Activated CD4-positive, alpha-beta T cell treated with anti-CD3 and anti-CD28 coated beads, Interleukin-2, amount 50 U/mL, for 48 hours (primary cell): ENCODE results near the gene NUDCD3.
"Not testable (repeated sequence)": the region's sequence is repeated elsewhere in the genome, so short reads cannot be mapped to it uniquely, and the experiment has no call there.

ENCODE experiments used
- DNase-seq, 2 experiments: peaks; one replicate each; pipeline ENCODE4 v3.0.0-alpha.2; 2020

Gene NUDCD3

GRCh38 chr7:44517175-44517574, 26.7 kb upstream of the NUDCD3 start:
- no peak for DNase-seq

- DNase-seq: no peak
Measured at GRCh38 chr7:44515590-44516268, 25.3 kb upstream of the NUDCD3 start.

GRCh38 chr7:44512736-44513135, 22.3 kb upstream of the NUDCD3 start:
- DNase-seq: no peak

DNA sequence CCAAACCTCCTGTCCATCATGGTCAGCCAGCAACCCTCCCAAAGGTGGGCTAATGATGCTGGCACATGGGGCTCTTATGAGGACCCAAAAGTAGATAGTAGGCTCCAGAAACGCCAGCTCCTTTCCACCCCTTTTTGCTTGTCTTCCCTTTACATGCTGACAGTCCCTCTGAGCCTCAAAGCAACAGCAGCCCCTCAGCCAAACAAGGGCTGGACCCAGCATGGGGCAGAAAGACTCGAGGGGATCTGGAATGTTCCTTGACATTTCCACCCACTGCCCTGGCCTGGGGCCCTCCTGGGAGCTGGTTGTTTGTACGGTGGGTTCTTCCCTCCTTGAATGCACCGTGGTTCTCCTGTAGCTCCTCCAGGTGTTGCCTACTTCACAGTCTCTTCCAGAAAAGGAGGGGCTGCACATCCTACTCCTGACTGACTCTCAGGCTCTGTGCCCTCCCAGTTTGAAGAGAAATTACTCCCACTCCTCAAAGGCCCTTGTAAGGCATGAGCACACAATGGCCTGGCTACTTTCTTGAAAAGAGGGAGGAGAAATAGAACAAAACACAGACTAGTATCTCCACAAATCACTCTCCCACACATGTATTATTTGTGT, 21.5 kb upstream of the NUDCD3 start:
- DNase-seq: no peak

DNA sequence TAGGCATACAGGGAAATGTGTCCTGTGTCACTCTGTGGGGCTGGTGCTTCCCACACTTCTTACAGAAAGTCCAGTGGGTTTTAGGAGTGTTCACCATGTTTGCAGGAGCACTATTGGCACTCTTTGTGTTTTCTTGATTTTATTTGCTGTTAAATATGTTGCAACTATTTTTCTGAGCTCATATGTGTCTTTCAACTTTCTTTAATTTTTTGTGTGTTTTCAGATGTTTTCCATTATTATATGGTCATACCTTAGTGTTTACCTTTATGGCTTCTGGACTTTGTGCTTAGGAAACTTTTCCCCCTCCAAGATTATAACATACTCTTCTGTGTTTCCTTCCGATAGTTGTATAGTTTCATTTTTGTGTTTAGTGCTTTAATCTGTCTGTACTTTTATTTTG, 20.8 kb upstream of the NUDCD3 start:
- DNase-seq: no peak

DNA sequence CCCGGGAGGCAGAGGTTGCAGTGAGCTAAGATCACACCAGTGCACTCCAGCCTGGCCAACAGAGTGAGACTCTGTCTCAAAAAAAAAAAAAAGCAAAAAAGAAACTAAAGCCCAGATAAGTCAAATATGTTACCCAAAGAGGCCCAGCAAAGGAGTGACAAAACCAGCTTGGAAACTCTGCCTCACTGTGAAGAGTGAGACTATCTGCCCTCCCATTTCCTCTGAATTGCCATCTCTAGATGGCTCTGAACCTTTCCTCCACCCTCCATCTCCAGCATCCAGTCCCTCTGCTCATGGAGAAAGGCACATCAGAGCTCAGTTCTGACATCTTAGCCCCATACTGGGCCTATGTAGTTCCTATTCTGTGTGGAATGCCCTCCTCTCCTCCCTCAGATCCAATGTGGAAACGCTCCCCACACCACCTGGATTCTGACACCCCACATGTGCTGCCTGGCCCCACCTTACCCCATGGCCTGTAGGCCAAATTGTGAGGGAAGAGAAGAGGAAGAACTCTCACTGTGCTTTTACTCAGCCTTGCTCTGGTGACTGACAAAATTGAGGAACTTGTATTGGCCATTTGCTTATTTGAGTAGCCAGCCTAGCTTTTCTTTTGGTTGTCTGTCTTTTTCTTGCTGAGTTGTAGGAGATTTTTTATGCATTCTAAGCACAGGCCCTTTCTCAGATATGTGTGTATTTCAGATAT, 18.0 kb upstream of the NUDCD3 start:
- DNase-seq: peak in 1 of 2 experiments; percentile 8

GRCh38 chr7:44506592-44507288, 16.3 kb upstream of the NUDCD3 start:
- not testable (repeated sequence) for DNase-seq

DNA sequence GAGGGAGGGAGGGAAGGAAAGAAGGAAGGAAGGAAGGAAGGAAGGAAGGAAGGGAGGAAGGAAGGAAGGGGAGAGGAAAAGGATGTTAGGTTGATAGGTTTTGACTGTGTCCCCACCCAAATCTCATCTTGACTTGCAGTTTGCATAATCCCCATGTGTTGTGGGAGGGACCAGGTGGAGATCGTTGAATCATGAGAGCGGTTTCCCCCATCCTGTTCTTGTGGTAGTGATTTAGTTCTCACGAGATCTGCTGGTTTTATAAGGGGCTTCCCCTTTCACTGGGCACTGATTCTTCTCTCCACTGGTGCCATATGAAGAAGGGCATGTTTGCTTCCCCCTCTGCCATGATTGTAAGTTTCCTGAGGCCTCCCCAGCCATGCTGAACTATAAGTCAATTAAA, 15.1 kb upstream of the NUDCD3 start:
- no peak for DNase-seq

- no peak for DNase-seq
Measured at GRCh38 chr7:44498230-44498954, 7.9 kb upstream of the NUDCD3 start.

GRCh38 chr7:44497155-44498027, 6.9 kb upstream of the NUDCD3 start:
- no peak for DNase-seq

GRCh38 chr7:44496385-44496784, 5.9 kb upstream of the NUDCD3 start:
- DNase-seq: no peak

GRCh38 chr7:44494960-44495359, 4.5 kb upstream of the NUDCD3 start:
- no peak for DNase-seq

DNA sequence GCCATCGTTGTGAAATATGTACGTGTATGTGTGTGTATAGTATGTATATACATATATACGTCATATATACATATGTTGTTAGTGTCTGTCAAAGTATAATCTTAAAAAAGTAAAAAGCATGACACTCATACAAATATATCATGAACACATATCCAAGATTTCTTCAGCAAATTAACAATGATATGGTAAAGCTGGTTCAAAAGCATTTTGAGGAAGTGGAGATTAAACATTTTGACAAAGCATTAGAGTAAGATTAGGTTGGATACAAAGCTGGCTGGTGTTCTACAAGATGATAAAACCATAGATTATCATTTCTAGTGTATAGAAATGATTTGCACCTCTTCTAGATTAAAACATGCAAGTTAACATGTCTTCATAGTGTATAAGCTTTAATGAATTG, 771 bp upstream of the NUDCD3 start:
- no peak for DNase-seq

- DNase-seq: no peak
Measured at GRCh38 chr7:44489955-44490350, 505 bp downstream of the NUDCD3 start.

DNA sequence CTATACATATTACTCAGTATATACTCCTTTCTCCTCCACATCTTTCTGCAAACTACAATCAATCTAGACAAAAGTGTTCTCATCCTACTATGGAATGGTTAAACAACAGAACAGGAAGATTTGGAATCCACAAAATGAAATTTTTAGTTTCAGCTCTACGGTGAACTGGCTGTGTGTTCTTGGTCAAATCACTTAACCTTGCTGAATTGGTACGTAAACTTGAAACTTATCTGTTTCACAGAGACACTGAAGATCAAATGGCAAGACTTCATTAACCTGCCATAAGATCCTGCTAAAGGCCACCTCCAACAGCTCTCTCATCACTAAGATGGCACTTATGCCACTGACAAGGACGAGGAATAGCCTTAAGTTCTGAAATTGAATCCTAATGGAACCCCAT, 1.5 kb downstream of the NUDCD3 start:
- no peak for DNase-seq

GRCh38 chr7:44486693-44487092, 3.8 kb downstream of the NUDCD3 start:
- DNase-seq: no peak

DNA sequence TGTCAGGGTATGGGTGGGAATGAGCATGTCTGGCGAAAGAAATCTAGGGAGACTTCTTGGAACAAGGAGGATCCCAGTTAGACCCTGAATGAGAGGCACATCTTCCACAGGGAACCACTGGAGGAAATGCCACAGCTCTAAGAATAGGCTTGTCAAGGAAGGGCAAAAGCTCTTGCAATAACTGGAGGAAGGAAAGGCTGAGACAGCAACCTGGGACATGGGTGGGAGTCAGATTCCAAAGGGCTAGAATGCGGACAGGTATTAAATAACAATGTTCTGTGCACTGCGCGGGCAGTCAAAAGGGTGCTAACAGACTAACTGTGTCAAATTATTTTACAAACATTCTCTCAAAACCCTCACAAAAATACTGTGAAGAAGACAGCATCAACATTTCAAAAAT, 4.5 kb downstream of the NUDCD3 start:
- DNase-seq: no peak

- DNase-seq: no peak
Measured at GRCh38 chr7:44484482-44485313, 5.8 kb downstream of the NUDCD3 start.

GRCh38 chr7:44482502-44483485, 7.7 kb downstream of the NUDCD3 start:
- DNase-seq: no peak

DNA sequence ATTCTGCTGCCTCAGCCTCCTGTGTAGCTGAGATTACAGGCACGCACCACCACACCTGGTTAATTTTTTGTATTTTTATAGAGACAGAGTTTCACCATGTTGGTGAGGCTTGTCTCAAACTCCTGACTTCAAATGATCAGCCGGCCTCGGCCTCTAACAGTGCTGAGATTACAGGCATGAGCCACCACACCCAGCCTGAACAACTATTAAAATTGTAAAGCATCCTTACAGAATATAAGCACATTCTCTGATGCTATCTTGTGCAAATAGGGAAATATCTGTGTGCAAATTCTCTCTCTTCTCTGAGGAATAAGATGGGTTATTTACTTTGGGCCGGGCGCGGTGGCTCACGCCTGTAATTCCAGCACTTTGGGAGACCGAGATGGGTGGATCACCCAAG, 12.5 kb downstream of the NUDCD3 start:
- no peak for DNase-seq
